Stimulated activated CD8-positive, alpha-beta memory T cell treated with anti-CD3 and anti-CD28 coated beads, Interleukin-7, amount 100 ng/mL, for 48 hours (primary cell): ENCODE measurements around the gene PRPF4.
A peak's percentile ranks its signal among the peaks of the same experiment; 100 is the strongest.
"Not testable (repeated sequence)": the region's sequence is repeated elsewhere in the genome, so short reads cannot be mapped to it uniquely, and the experiment has no call there.

Experiments
- DNase-seq, 2 donors: peaks; one replicate each; pipeline ENCODE4 v3.0.0-alpha.2; 2020; ENCODE audit warnings: low read depth in 1 of 2; ENCODE audit errors: extremely low read depth in 1 of 2

Gene PRPF4

GRCh38 chr9:113267911-113268566 lies 7.4 kb upstream of the PRPF4 start:
- DNase-seq: no peak

GRCh38 chr9:113269355-113269754 lies 6.1 kb upstream of the PRPF4 start:
- DNase-seq: no peak

GRCh38 chr9:113269871-113270270 lies 5.6 kb upstream of the PRPF4 start:
- no peak for DNase-seq

- DNase-seq: no peak
Observed at GRCh38 chr9:113274474-113275156, 843 bp upstream of the PRPF4 start.

- DNase-seq: no peak
Observed at GRCh38 chr9:113278840-113279239, 3.4 kb downstream of the PRPF4 start.

GRCh38 chr9:113281356-113281755 lies 5.9 kb downstream of the PRPF4 start:
- DNase-seq: no peak

GRCh38 chr9:113289091-113289490 lies 13.6 kb downstream of the PRPF4 start:
- no peak for DNase-seq

- no peak for DNase-seq
Observed at GRCh38 chr9:113290052-113290607, 14.7 kb downstream of the PRPF4 start.

GRCh38 chr9:113293285-113293878 lies 17.9 kb downstream of the PRPF4 start:
- DNase-seq: no peak

- not testable (repeated sequence) for DNase-seq
Observed at GRCh38 chr9:113296247-113296646, 20.8 kb downstream of the PRPF4 start.

GRCh38 chr9:113296796-113297558 lies 21.5 kb downstream of the PRPF4 start:
- DNase-seq: no peak

GRCh38 chr9:113298311-113298710 lies 22.9 kb downstream of the PRPF4 start:
- no peak for DNase-seq

- DNase-seq: no peak
Observed at GRCh38 chr9:113298924-113299770, 23.7 kb downstream of the PRPF4 start.

- no peak for DNase-seq
Observed at GRCh38 chr9:113299800-113300292, 24.4 kb downstream of the PRPF4 start.

GRCh38 chr9:113301548-113301947 lies 26.1 kb downstream of the PRPF4 start:
- DNase-seq: no peak

- no peak for DNase-seq
Observed at GRCh38 chr9:113302792-113303418, 27.4 kb downstream of the PRPF4 start, which contains the start of gene RNF183. Gene RNF183 (minus strand): TSS chr9:113303376. CDS start chr9:113298184, 5,192 bp downstream.

GRCh38 chr9:113306566-113306965 lies 31.1 kb downstream of the PRPF4 start:
- no peak for DNase-seq

GRCh38 chr9:113307396-113307975 lies 32.0 kb downstream of the PRPF4 start:
- DNase-seq: no peak

- DNase-seq: peak in 1 of 2 donors; percentile 5
Observed at GRCh38 chr9:113309204-113309813, 33.9 kb downstream of the PRPF4 start.
